ENCODE data around the gene CBY2. TPM values are rescaled to one million over a fixed set of nuclear protein-coding genes. Genes with fewer than 3 reads are reported as not detected.

Gene CBY2
- total and polyA plus RNA-seq, 8 donors: not detected

GRCh38 chr13:45763419-45763818 is 61.3 kb downstream of the CBY2 start:
- intact Hi-C loops (cut with DNase I; ENCODE audit: low total_unique reads): no loop called here
- WGBS, 5 donors: 73 to 90% (median 81%) methylated on average over 4 of the region's 4 CpGs

More at GRCh38 chr13:45763419-45763818, 61.3 kb downstream of the CBY2 start:
- H3K9me3 ChIP-seq: peaks cover 0 to 2% (median under 1%) of the 10 kb centered on the region in 4 donors
- no peak overlapping the region for H3K27ac ChIP-seq
- H3K4me3 ChIP-seq: no peak overlapping the region
- H3K4me1 ChIP-seq: peaks cover 0 to under 1% (median 0%) of the 10 kb centered on the region in 4 donors
- TF ChIP-seq EP300 (IDR thresholded peaks at IDR 0.05): no peak
- no peak for TF ChIP-seq POLR2A (IDR thresholded peaks at IDR 0.05)
- no peak for TF ChIP-seq POLR2AphosphoS5 (IDR thresholded peaks at IDR 0.05)
- TF ChIP-seq CTCF (IDR thresholded peaks at IDR 0.05): no peak
- H3K36me3 ChIP-seq: no peaks in the 10 kb centered on the region
- H3K27me3 ChIP-seq: no peaks in the 10 kb centered on the region
- no peak for DNase-seq

Small RNA genes within 50 kb of the gene (small RNA-seq; reads per million reads assigned to genes)
- gene RF00017: 0 reads per million in 4 donors

Other genes with a start within 250 kb of the CBY2 start
- 100 to 1,000 TPM in 3 of 5 donors, 10 to 100 TPM in 2; 27.2 to 442 (median 101) TPM for gene COG3, start 237.4 kb upstream of the CBY2 start, total RNA-seq
- 10 to 100 TPM; 10.4 to 11.0 (median 10.7) TPM for gene COG3, start 237.4 kb upstream of the CBY2 start, polyA plus RNA-seq
- not detected for gene ERICH6B, start 86.6 kb upstream of the CBY2 start, total RNA-seq
- gene ERICH6B, start 86.6 kb upstream of the CBY2 start, polyA plus RNA-seq: not detected
- gene SIAH3, start 149.4 kb downstream of the CBY2 start, total RNA-seq: under 1 TPM in 1 of 5 donors, not detected in 4; 0.55 TPM
- not detected for gene SIAH3, start 149.4 kb downstream of the CBY2 start, polyA plus RNA-seq

All from stomach (tissue), 9 donors.